SK-N-SH treated with all-trans-retinoic acid at 6 μM for 48 hours (cell line): ENCODE measurements around the gene PLAU.

Experiments
- CSRNP3 ChIP-seq: fragments of 250-450 bp; sonication (Bioruptor Pico); IDR thresholded peaks from 2 replicates; pipeline ENCODE4 v1.5.1; 2021; ENCODE audit warnings: mild to moderate bottlenecking, moderate library complexity
- GLIS3 ChIP-seq: fragments of 250-450 bp; sonication (Bioruptor Pico); IDR thresholded peaks from 2 replicates; pipeline ENCODE4 v1.5.0; 2020; ENCODE audit warnings: mild to moderate bottlenecking, moderate library complexity
- OSR1 ChIP-seq: fragments of 250-450 bp; sonication (Bioruptor Pico); IDR thresholded peaks from 2 replicates; pipeline ENCODE4 v1.8.0; 2022; ENCODE audit warnings: moderate library complexity, mild to moderate bottlenecking, inconsistent platforms
- PATZ1 ChIP-seq: fragments of 250-450 bp; sonication (Bioruptor Pico); IDR thresholded peaks from 2 replicates; pipeline ENCODE4 v1.8.0; 2020; ENCODE audit warnings: mild to moderate bottlenecking, moderate library complexity, borderline replicate concordance
- ZC3H10 ChIP-seq: fragments of 250-450 bp; sonication (Bioruptor Pico); IDR thresholded peaks from 2 replicates; pipeline ENCODE4 v1.5.1; 2021; ENCODE audit warnings: mild to moderate bottlenecking, moderate library complexity
- ZNF565 ChIP-seq: fragments of 450-650 bp; formaldehyde crosslinking; conservative IDR thresholded peaks from 2 replicates; pipeline ENCODE4 v1.5.0; 2020; ENCODE audit warnings: low read depth, mild to moderate bottlenecking, moderate library complexity

DNA sequence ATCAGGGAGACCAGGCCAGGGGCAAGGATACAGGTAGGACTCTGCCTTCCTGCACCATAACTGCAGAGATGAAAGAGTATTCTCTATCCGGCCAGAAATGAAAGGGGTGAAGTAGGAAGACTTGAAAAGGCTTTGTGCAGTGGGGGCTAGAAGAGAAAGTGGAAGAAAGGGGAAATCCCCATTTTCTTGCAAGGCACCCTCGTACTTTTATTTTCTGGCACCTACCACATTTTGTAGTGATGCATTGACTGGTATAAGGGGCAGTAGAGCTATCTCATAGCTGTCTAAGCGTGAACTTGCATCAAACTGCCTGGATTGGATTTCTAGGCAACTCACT lies 35.8 kb upstream of the PLAU start:
- TF ChIP-seq ZNF565 (CRISPR knock-in tag): no peak
- no peak for TF ChIP-seq GLIS3 (CRISPR knock-in tag)
- TF ChIP-seq ZC3H10 (CRISPR knock-in tag): no peak
- TF ChIP-seq CSRNP3 (CRISPR knock-in tag): no peak
- no peak for TF ChIP-seq PATZ1 (CRISPR knock-in tag)
- no peak for TF ChIP-seq OSR1
